ENCODE data around the gene IFIT2. TPM values are rescaled to one million over a fixed set of nuclear protein-coding genes. Genes with fewer than 3 reads are reported as not detected.

Gene IFIT2
- 1.4 to 2.6 TPM (median 1.8 TPM) in 5 replicates for total RNA-seq (2022; extraction: Qiagen RNA extraction)

GRCh38 chr10:89301721-89302445 lies at the start of gene IFIT2:
Gene IFIT2 (plus strand): TSS chr10:89302046. CDS start chr10:89302124, 78 bp downstream.

DNA sequence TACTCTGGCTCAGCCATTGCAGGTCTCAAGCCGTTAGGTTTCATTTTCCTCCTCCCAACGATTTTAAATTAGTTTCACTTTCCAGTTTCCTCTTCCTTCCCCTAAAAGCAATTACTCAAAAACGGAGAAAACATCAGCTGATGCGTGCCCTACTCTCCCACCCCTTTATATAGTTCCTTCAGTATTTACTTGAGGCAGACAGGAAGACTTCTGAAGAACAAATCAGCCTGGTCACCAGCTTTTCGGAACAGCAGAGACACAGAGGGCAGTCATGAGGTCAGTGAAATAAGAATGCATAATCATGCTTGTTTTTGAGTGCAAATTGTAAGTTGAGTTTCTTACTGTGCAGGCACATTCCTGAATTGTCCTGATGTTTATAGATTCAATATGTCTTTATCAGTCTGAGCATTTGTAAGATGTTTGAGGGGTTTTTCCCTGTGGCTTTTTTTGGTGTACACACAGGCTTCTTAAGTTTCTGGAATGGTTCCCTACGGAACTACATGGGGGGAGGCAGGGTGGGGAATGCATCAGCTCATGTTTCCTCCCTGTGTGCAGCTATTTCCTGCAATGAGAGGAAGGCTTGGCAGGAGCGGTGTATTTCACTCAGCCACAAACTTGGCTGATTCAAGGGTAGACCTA lies 26.1 kb downstream of the IFIT2 start, which contains the start of gene IFIT3:
IFIT3 (plus strand) TSS at position 195 of the 639 bp plus-strand sequence; CDS start at position 272, 77 bp downstream.

Other genes starting within 250 kb of the IFIT2 start
- gene CH25H, start 94.7 kb upstream of the IFIT2 start, total RNA-seq (2022; extraction: Qiagen RNA extraction): 0.68 to 0.97 TPM (median 0.71 TPM) in 5 replicates
- 43.9 to 52.4 TPM (median 47.2 TPM) in 5 replicates for gene LIPA, start 50.3 kb upstream of the IFIT2 start, total RNA-seq (2022; extraction: Qiagen RNA extraction)
- gene IFIT3, start 26.0 kb downstream of the IFIT2 start, total RNA-seq (2022; extraction: Qiagen RNA extraction): 3.1 to 4.3 TPM (median 4.1 TPM) in 5 replicates
- not detected in 5 replicates for gene IFIT1B, start 76.0 kb downstream of the IFIT2 start, total RNA-seq (2022; extraction: Qiagen RNA extraction)
- gene IFIT1, start 90.6 kb downstream of the IFIT2 start, total RNA-seq (2022; extraction: Qiagen RNA extraction): 3.4 to 4.8 TPM (median 3.7 TPM) in 5 replicates
- 7.9 to 12.2 TPM (median 10.6 TPM) in 5 replicates for gene IFIT5, start 112.5 kb downstream of the IFIT2 start, total RNA-seq (2022; extraction: Qiagen RNA extraction)
- gene SLC16A12, start 233.5 kb downstream of the IFIT2 start, total RNA-seq (2022; extraction: Qiagen RNA extraction): 0.45 to 2.0 TPM (median 1.5 TPM) in 5 replicates